Left ventricle myocardium superior (tissue), 1 donor: ENCODE measurements around the gene TTC39B. TPM values are rescaled to one million over a fixed set of nuclear protein-coding genes. Genes with fewer than 3 reads are reported as not detected.

Experiments
- total RNA-seq: library from RNA; stranded (reverse); fragmentation: NEBNext Ultra II Directional; extraction: Animal tissue kit (Norgen Biotek cat#: 25700); gene quantifications from one replicate; pipeline ENCODE4 v1.2.1, GENCODE V29; 2021
- donor health status: DM: no; HTN: yes; CAD: no; lungs with severe emphysema.

TTC39B gene
- total RNA-seq, 1 donor from 2014 or later = 1.4 TPM

Other genes with a start within 250 kb of the TTC39B start
- gene SNAPC3, start 115.7 kb upstream of the TTC39B start, total RNA-seq = 30.9 TPM
- 26.0 TPM for gene PSIP1, start 203.8 kb upstream of the TTC39B start, total RNA-seq
- 1.7 TPM for gene CCDC171, start 245.8 kb upstream of the TTC39B start, total RNA-seq